Left colon (tissue), 2 donors: ENCODE measurements around the gene GPC2. TPM values are rescaled to one million over a fixed set of nuclear protein-coding genes. Genes with fewer than 3 reads are reported as not detected.
"Not testable (repeated sequence)": the region's sequence is repeated elsewhere in the genome, so short reads cannot be mapped to it uniquely, and the experiment has no call there.

ENCODE experiments used
- ATAC-seq: fragments of 200-7000 bp; cut with Tn5 transposase; one replicate; pipeline ENCODE4 v1.9.1; 2020; ENCODE audit warnings: mild to moderate bottlenecking, moderate library complexity
- DNase-seq, 2 donors: peaks; one replicate each; pipeline ENCODE4 v3.0.0-alpha.2; 2020
- intact Hi-C, 2 donors: fragments of 100-400 bp; cut with DNase I in 1 of 2; cut with micrococcal nuclease in 1 of 2; formaldehyde crosslinking; loops; one replicate each; pipeline versions ENCODE4 v1.11.2 to v1.14.0; 2022; cut with DNase I, micrococcal nuclease
- long read RNA-seq: library from polyadenylated mRNA; unstranded; transcript quantifications from one replicate; pipeline ENCODE4 v2.0.0, GENCODE V29; 2021
- total RNA-seq, 2 donors: library from RNA; stranded (reverse); fragmentation: NEBNext Ultra II Directional; extraction: Animal tissue kit (Norgen Biotek cat#: 25700); gene quantifications; one replicate each; pipeline ENCODE4 v1.2.1, GENCODE V29; 2021
- donor health status: DM: no; HTN: no; CAD: no.
- donor health status: DM: yes; HTN: yes; CAD: no.

The GPC2 gene, protein sequence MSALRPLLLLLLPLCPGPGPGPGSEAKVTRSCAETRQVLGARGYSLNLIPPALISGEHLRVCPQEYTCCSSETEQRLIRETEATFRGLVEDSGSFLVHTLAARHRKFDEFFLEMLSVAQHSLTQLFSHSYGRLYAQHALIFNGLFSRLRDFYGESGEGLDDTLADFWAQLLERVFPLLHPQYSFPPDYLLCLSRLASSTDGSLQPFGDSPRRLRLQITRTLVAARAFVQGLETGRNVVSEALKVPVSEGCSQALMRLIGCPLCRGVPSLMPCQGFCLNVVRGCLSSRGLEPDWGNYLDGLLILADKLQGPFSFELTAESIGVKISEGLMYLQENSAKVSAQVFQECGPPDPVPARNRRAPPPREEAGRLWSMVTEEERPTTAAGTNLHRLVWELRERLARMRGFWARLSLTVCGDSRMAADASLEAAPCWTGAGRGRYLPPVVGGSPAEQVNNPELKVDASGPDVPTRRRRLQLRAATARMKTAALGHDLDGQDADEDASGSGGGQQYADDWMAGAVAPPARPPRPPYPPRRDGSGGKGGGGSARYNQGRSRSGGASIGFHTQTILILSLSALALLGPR
- total RNA-seq, result 1 to 10 TPM; 4.0 to 5.7 TPM
- long read RNA-seq, result 0 reads

DNA sequence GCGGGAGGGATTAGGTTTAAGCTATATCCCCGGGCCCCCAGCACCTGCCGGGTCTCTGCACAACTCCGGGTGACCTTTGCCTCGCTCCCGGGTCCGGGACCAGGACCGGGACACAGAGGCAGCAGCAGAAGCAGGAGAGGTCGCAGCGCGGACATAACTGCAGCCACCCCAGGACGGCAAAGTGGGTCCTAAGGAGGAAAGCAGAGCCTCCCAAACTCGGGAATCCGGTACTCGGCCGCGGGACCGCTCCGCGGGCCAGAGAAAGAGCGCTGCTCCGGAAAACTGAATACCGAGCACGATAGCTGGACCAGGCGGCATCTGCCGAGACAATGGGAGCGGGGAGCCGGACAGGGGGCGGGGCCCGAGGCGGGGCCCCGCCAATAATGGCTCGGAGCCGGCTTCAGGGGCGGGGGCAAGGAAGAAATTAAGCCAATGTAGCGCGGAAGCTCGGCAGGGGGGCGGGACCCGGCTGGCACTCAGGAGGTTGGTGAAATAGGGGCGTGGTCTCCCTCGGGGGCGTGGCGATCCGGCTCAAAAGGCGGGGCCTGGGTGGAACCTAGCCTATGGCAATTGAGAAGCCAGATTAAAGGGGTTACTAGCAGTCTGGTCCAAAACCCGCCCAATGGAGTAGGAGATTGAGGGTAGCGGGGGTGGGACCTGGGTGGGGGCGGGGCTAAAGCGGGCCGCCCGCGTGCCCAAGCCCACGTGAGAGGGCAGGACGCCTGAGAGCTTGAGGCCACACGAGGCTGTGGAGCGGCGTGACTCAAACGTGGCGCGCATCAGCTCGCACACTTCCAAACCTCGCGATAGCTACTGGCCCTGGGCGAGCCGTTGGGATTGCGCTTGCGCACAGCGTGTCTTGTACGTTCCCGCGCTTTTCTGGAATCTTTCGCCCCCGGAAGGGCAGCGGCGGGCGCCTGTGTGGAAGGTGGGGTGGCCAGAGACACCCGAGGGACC, at the start of gene GPC2, which contains the start of gene STAG3:
Gene GPC2, minus strand, starts transcription at position 337 of the 957 bp plus-strand sequence. Its CDS starts 182 bp downstream, at position 155.
Gene STAG3, plus strand, starts transcription at position 874 of the 957 bp plus-strand sequence. CDS start 2,639 bp downstream, outside the sequence.
- ATAC-seq, result peak; percentile 97
- peak; percentile 96 to 98 for DNase-seq
- intact Hi-C loops, result no loop called here

DNA sequence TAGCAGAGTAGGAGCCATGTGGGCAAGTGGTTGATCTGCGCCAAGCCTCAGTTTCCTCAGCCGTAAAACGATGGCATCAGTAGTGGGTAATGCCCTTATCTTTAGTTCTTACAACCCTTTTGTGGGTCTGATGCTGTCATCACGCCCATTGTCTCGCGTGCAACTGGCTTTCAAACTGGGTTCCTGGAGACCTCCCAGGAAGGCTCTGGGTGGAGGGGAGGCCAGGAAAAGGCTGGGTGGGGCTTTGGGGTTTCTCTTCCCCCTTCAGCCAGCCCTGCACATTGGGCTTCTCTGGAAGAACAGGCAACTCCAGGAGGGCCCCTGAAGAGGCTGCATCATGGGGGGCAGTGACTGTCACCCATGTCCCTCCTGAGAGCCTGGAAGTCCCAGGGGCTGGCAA, 47.7 kb upstream of the GPC2 start:
- ATAC-seq, intact Hi-C loops, DNase-seq: not testable (repeated sequence)

GRCh38 chr7:100223376-100223927, 46.3 kb upstream of the GPC2 start:
- ATAC-seq, DNase-seq, intact Hi-C loops: not testable (repeated sequence)

GRCh38 chr7:100222445-100223132, 45.4 kb upstream of the GPC2 start:
- DNase-seq, result no peak
- intact Hi-C loops, result no loop called here
- no peak for ATAC-seq

- DNase-seq, result no peak
- no peak for ATAC-seq
- intact Hi-C loops, result no loop called here
Measured at GRCh38 chr7:100221767-100222444, 44.7 kb upstream of the GPC2 start.

DNA sequence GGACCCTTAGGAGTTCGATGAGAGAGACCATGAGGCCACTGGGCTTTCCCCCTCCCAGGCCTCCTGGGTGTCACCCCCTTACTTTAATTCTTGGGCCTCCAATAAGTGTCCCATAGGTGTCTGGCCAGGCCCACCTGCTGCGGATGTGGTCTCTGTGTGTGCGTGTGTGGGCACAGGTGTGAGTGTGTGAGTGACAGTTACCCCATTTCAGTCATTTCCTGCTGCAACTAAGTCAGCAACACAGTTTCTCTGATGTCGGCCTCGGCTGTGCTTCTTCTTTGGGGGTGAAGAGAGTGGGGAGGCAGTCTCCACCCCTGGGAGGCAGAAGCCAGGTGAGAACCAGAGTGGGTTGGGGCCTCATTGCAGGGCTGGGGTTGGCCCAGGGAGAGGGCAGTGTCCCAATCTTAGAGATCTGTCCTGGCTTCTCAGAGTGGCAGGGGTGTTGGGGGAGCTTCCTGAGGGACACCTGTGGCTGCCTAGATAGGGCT, 44.1 kb upstream of the GPC2 start:
- intact Hi-C loops, result no loop called here
- DNase-seq (peak; percentile 47 to 59), ATAC-seq (peak; percentile 21)

GRCh38 chr7:100220586-100221230, 43.5 kb upstream of the GPC2 start:
- DNase-seq (no peak), ATAC-seq (no peak)
- intact Hi-C loops, result no loop called here

- ATAC-seq, intact Hi-C loops, DNase-seq: not testable (repeated sequence)
Measured at GRCh38 chr7:100219801-100220585, 42.8 kb upstream of the GPC2 start, which contains the start of gene PVRIG. TSS of gene PVRIG (plus strand) at chr7:100219949. CDS start at chr7:100219971, 22 bp downstream.

- ATAC-seq (no peak), DNase-seq (no peak)
- intact Hi-C loops, result no loop called here
Measured at GRCh38 chr7:100219271-100219737, 42.1 kb upstream of the GPC2 start.

DNA sequence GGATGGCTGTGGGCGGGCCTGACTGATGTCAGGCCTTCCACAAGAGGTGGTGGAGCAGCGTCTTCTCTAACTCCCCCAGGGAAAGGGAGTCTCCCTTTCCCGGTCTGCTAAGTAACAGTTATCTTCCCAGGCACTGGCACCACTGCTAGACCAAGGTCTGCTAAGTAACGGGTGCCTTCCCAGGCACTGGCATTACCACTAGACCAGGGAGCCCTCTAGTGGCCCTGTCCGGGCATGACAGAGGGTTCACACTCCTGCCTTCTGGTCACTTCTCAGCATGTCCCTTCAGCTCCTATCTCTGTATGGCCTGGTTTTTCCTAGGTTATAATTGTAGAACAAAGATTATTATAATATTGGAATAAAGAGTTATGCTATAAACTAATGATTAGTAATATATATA, 40.8 kb upstream of the GPC2 start:
- peak; percentile 20 for ATAC-seq
- intact Hi-C loops, result loop anchor here in 1 of 2 donors (2.0 kb wide), 1 partner anchor 85 kb away; no protein-coding TSS in a partner anchor
- DNase-seq, result peak; percentile 79 to 93

- ATAC-seq (no peak), DNase-seq (no peak)
- intact Hi-C loops, result loop anchor here in 1 of 2 donors (2.0 kb wide), 1 partner anchor 83 kb away; no protein-coding TSS in a partner anchor
Measured at GRCh38 chr7:100215895-100216294, 38.7 kb upstream of the GPC2 start.

GRCh38 chr7:100214356-100214755, 37.2 kb upstream of the GPC2 start:
- intact Hi-C loops, result not testable (repeated sequence)
- ATAC-seq (peak; percentile 87), DNase-seq (peak; percentile 54 to 81)

GRCh38 chr7:100213672-100214071, 36.5 kb upstream of the GPC2 start:
- ATAC-seq (no peak), DNase-seq (no peak)
- intact Hi-C loops, result no loop called here

GRCh38 chr7:100212631-100213286, 35.6 kb upstream of the GPC2 start:
- DNase-seq (no peak), ATAC-seq (no peak)
- intact Hi-C loops, result no loop called here

GRCh38 chr7:100211342-100211780, 34.2 kb upstream of the GPC2 start:
- no peak for DNase-seq
- intact Hi-C loops, result no loop called here
- no peak for ATAC-seq
